ENCODE results near the gene ADAMTSL4. TPM values are rescaled to one million over a fixed set of nuclear protein-coding genes. Genes with fewer than 3 reads are reported as not detected.
"Not testable (repeated sequence)": the region's sequence is repeated elsewhere in the genome, so short reads cannot be mapped to it uniquely, and the experiment has no call there.

Gene ADAMTSL4
- total RNA-seq, 2 donors from 2014 or later = 3.7 to 9.7 TPM

- Histone ChIP-seq H3K9me3 (no peaks in the 10 kb centered on the region), H3K27ac (no peak overlapping the region), H3K36me3 (no peaks in the 10 kb centered on the region), H3K4me1 (replicated peaks) (no peaks in the 10 kb centered on the region), H3K4me3 (no peak overlapping the region), H3K27me3 (replicated peaks; ENCODE audit: insufficient read depth) (no peaks in the 10 kb centered on the region)
- no peak for TF ChIP-seq CTCF (IDR thresholded peaks at IDR 0.05)
- TF ChIP-seq POLR2A (IDR thresholded peaks at IDR 0.05) = no peak
- TF ChIP-seq POLR2AphosphoS5 (IDR thresholded peaks at IDR 0.05) = no peak
- 74% methylated on average over 3 of the region's 3 CpGs for WGBS
- DNase-seq (ENCODE audit: low spot score) = no peak
- intact Hi-C loops (cut with DNase I) = no loop called here
Observed at GRCh38 chr1:150603711-150604110, 54.5 kb downstream of the ADAMTSL4 start.

- no peak for DNase-seq (ENCODE audit: low spot score)
- intact Hi-C loops (cut with DNase I) = no loop called here
- Histone ChIP-seq H3K27me3 (replicated peaks; ENCODE audit: insufficient read depth) (no peaks in the 10 kb centered on the region), H3K4me1 (replicated peaks) (no peaks in the 10 kb centered on the region), H3K27ac (no peak overlapping the region), H3K36me3 (no peaks in the 10 kb centered on the region), H3K9me3 (no peaks in the 10 kb centered on the region), H3K4me3 (no peak overlapping the region)
- TF ChIP-seq CTCF (IDR thresholded peaks at IDR 0.05) (no peak), POLR2AphosphoS5 (IDR thresholded peaks at IDR 0.05) (no peak), POLR2A (IDR thresholded peaks at IDR 0.05) (no peak)
- 91% methylated on average over 2 of the region's 2 CpGs for WGBS
Observed at GRCh38 chr1:150604226-150604588, 55.0 kb downstream of the ADAMTSL4 start.

- intact Hi-C loops (cut with DNase I); H3K27me3 ChIP-seq (replicated peaks; ENCODE audit: insufficient read depth); H3K27ac ChIP-seq; DNase-seq (ENCODE audit: low spot score); H3K4me1 ChIP-seq (replicated peaks); H3K4me3 ChIP-seq; H3K36me3 ChIP-seq; H3K9me3 ChIP-seq: not testable (repeated sequence)
- WGBS = 98% methylated on average over 3 of the region's 3 CpGs
Observed at GRCh38 chr1:150605451-150605731, 56.2 kb downstream of the ADAMTSL4 start.

- no peak for TF ChIP-seq POLR2AphosphoS5 (IDR thresholded peaks at IDR 0.05)
- intact Hi-C loops (cut with DNase I) = no loop called here
- Histone ChIP-seq H3K4me1 (replicated peaks) (no peaks in the 10 kb centered on the region), H3K27me3 (replicated peaks; ENCODE audit: insufficient read depth) (no peaks in the 10 kb centered on the region), H3K9me3 (no peaks in the 10 kb centered on the region), H3K27ac (no peak overlapping the region), H3K36me3 (no peaks in the 10 kb centered on the region), H3K4me3 (no peak overlapping the region)
- no peak for DNase-seq (ENCODE audit: low spot score)
- 97% methylated on average over 7 of the region's 7 CpGs for WGBS
Observed at GRCh38 chr1:150606463-150607142, 57.4 kb downstream of the ADAMTSL4 start.

GRCh38 chr1:150609732-150610131 lies 60.5 kb downstream of the ADAMTSL4 start:
- H3K27ac ChIP-seq = no peak overlapping the region
- H3K36me3 ChIP-seq = no peaks in the 10 kb centered on the region
- no peaks in the 10 kb centered on the region for H3K9me3 ChIP-seq
- no peaks in the 10 kb centered on the region for H3K27me3 ChIP-seq (replicated peaks; ENCODE audit: insufficient read depth)
- no peak for TF ChIP-seq POLR2AphosphoS5 (IDR thresholded peaks at IDR 0.05)
- no peak for TF ChIP-seq POLR2A (IDR thresholded peaks at IDR 0.05)
- no peak for TF ChIP-seq CTCF (IDR thresholded peaks at IDR 0.05)
- no peak for DNase-seq (ENCODE audit: low spot score)
- intact Hi-C loops (cut with DNase I) = no loop called here
- H3K4me1 ChIP-seq (replicated peaks) = peaks cover 4% of the 10 kb centered on the region
- H3K4me3 ChIP-seq = no peak overlapping the region
- WGBS = 47% methylated on average over 2 of the region's 2 CpGs

Small RNA genes within 50 kb of the gene (microRNA-seq; reads per million reads assigned to microRNA genes)
- not detected for gene MIR4257

Small RNA genes within 50 kb of the gene (small RNA-seq; reads per million reads assigned to genes)
- 0 reads per million in 2 donors for gene MIR4257
- 0 reads per million in 2 donors for gene RF00015
- gene RF00561 = 0 reads per million in 2 donors
- gene RN7SL473P = 0 reads per million in 2 donors
- 0 reads per million in 2 donors for gene RN7SL600P

Other genes with a start within 250 kb of the ADAMTSL4 start
- gene PRPF3, start 227.9 kb upstream of the ADAMTSL4 start, total RNA-seq = 10 to 100 TPM; 41.1 to 61.8 TPM
- gene RPRD2, start 185.3 kb upstream of the ADAMTSL4 start, total RNA-seq = 10 to 100 TPM; 20.6 to 31.4 TPM
- gene TARS2, start 62.0 kb upstream of the ADAMTSL4 start, total RNA-seq = 10 to 100 TPM; 17.4 to 30.2 TPM
- 10 to 100 TPM in 1 of 2 donors, 1 to 10 TPM in 1; 4.7 to 12.3 TPM for gene ECM1, start 41.3 kb upstream of the ADAMTSL4 start, total RNA-seq
- gene FALEC, start 33.7 kb upstream of the ADAMTSL4 start, total RNA-seq = not detected
- gene MCL1, start 30.2 kb downstream of the ADAMTSL4 start, total RNA-seq = 100 to 1,000 TPM; 161 to 168 TPM
- gene ENSA, start 80.2 kb downstream of the ADAMTSL4 start, total RNA-seq = 100 to 1,000 TPM; 133 to 201 TPM
- gene GOLPH3L, start 147.7 kb downstream of the ADAMTSL4 start, total RNA-seq = 10 to 100 TPM; 25.0 to 39.8 TPM
- gene HORMAD1, start 171.5 kb downstream of the ADAMTSL4 start, total RNA-seq = 10 to 100 TPM in 1 of 2 donors, not detected in 1; 16.5 TPM
- 10 to 100 TPM; 11.3 to 24.6 TPM for gene CTSS, start 216.4 kb downstream of the ADAMTSL4 start, total RNA-seq